HG03280 (cell line): ENCODE results near the gene AKAP9.
A peak's percentile ranks its signal among the peaks of the same experiment; 100 is the strongest.
"Not testable (repeated sequence)": the region's sequence is repeated elsewhere in the genome, so short reads cannot be mapped to it uniquely, and the experiment has no call there.

Experiments
- ATAC-seq: cut with Tn5 transposase; IDR thresholded peaks from one replicate; pipeline ENCODE4 v1.9.1; 2021; ENCODE audit warnings: mild to moderate bottlenecking, moderate library complexity; ENCODE audit not compliant: unreplicated experiment

Gene AKAP9

GRCh38 chr7:91945476-91945875, 4.8 kb downstream of the AKAP9 start:
- no peak for ATAC-seq

DNA sequence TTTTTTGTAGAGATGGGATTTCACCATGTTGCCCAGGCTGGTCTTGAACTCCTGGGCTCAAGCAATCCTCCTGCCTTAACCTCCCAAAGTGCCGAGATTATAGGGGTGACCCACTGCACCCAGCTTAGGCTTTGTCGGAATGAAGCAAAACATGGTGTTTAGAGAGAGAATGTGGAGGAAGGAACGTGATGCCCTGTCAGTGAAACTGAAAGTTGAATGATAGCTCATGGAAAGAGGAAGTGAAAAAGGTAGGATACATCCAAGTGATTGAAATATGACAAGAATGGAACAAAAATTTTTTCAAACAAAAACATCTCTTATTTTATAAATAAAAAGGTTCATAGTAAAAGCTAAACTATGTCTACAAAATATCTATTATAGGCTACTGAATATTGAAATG, 5.9 kb downstream of the AKAP9 start:
- no peak for ATAC-seq

DNA sequence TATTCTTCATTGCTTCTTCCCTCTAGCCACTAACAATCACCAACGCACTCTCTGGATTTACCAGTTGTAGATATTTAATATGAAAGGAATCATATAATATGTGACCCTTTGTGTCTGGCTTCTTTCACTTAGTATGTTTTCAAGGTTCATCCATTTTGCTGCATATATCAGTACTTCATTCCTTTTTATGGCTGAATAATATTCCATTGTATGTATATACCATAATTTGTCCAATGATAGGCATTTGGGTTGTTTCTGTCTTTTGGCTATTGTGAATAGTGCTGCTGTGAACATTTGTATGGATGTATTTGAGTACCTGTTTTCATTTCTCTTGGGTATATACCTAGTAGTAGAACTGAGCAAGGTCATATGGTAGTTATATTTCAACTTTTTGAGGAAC, 7.3 kb downstream of the AKAP9 start:
- no peak for ATAC-seq

GRCh38 chr7:91949221-91950009, 8.8 kb downstream of the AKAP9 start:
- ATAC-seq: no peak

- ATAC-seq: no peak
These were observed 13.0 kb downstream of the AKAP9 start for GRCh38 chr7:91953618-91954017.

DNA sequence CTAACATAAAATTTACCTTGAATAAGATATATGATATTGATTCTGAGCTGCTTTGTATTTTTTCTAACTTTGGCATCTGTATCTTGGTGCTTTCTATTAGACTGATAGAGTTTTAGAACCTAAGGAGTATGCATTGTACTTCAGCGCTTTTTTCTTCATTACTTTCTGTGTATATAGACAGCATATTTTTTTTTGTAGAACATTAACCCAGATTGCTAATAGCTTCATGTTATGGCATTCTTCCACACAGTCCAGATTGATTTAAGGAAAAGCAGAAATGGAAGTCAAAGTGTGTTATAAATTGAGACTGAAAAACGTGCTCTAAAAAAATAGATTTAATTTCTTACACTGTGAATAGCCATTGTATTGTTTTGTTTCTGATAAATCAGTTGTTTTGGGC, 15.8 kb downstream of the AKAP9 start:
- ATAC-seq: not testable (repeated sequence)

DNA sequence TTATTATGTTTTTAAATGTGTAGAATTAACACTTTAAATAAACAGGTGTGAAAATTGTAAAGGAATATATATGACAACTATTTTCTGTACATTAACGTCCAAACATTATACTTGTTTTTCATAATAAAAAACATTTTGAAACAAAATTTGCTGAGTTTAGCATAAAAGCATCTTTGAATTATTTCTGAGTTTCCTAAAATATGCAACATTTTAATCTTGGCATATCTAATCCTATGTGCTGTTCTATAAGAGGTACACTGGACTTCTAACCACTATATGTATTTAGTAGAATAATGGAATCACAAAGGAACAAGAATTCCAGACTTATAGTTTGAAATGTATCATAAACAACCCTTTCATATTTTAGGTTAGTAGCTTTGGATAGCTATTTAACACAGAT, 16.6 kb downstream of the AKAP9 start:
- ATAC-seq: no peak

DNA sequence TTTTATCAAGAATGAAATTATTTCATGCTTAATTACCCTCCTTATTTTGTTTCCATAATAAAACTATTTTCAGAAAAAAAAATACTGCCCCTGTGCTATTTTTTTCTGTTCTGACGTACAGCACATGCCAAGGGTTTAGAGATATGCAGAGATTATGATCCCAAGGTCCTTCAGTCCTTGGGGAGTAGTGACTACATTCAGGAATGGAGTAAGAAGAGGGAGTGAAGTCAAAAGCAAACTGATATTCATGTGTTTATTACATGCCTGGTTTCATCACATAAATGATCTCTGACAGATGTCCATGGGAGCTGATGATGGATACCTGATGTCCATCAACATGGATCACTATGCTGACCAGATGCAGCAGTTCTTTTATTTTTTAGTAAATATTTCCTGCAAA, 17.2 kb downstream of the AKAP9 start:
- no peak for ATAC-seq

DNA sequence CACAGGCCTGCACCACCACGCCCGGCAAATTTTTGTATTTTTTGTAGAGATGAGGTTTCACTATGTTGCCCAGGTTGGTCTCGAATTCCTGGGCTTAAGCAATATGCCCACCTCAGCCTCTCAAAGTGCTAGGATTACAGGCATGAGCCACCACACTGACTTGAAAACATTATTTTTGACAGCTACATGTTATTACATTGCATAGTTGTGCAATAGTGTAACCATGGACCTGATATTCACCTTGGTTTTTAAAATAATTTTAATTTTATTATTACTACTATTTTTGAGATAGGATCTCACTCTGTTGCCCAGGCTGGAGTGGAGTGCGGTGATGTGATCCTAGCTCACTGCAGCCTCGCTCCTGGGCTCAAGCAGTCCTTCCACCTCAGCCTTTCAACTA, 18.4 kb downstream of the AKAP9 start:
- ATAC-seq: no peak

GRCh38 chr7:91961816-91962215, 21.2 kb downstream of the AKAP9 start:
- ATAC-seq: no peak

- ATAC-seq: no peak
These were observed 21.8 kb downstream of the AKAP9 start for GRCh38 chr7:91962419-91962818.

- not testable (repeated sequence) for ATAC-seq
These were observed 26.9 kb downstream of the AKAP9 start for GRCh38 chr7:91967513-91967912.

DNA sequence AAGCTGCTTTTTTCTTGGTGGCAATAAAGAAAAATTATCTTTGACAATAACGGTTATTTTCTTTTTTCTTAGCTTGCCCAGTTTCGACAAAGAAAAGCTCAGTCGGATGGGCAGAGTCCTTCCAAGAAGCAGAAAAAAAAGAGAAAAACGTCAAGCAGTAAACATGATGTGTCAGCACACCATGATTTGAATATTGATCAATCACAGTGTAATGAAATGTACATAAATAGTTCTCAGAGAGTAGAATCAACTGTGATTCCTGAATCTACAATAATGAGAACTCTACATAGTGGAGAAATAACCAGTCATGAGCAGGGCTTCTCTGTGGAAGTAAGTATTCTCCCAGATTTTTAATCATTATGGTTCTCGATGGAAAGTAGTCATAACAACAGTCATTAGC, 33.0 kb downstream of the AKAP9 start:
- ATAC-seq: no peak

GRCh38 chr7:91974066-91974465, 33.4 kb downstream of the AKAP9 start:
- no peak for ATAC-seq

GRCh38 chr7:91976743-91977142, 36.1 kb downstream of the AKAP9 start:
- no peak for ATAC-seq

DNA sequence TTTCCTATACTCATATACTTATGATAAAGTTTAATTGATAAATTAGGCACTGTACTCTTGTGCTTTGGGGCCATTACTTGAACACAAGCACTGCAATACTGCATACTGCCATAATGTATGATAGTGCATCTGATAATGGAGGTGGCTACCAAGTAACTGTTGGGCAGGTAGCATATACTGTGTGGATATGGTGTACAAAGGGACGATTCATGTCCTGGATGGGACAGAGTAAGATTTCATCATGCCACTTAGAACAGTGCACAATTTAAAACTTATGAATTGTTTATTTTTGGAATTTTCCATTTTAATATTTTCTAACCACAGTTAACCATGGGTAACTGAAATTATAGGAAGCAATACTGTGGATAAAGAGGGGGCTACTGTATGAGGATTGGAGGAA, 38.9 kb downstream of the AKAP9 start:
- ATAC-seq: no peak

DNA sequence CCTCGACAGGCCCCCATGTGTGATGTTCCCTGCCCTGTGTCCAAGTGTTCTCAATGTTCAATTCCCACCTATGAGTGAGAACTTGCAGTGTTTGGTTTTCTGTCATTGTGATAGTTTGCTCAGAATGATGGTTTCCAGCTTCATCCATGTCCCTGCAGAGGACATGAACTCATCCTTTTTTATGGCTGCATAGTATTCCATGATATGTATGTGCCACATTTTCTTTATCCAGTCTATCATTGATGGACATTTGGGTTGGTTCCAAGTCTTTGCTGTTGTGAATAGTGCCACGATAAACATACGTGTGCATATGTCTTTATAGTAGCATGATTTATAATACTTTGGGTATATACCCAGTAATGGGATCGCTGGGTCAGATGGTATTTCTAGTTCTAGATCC, 41.7 kb downstream of the AKAP9 start:
- not testable (repeated sequence) for ATAC-seq

- no peak for ATAC-seq
These were observed 47.6 kb downstream of the AKAP9 start for GRCh38 chr7:91988213-91988612.

DNA sequence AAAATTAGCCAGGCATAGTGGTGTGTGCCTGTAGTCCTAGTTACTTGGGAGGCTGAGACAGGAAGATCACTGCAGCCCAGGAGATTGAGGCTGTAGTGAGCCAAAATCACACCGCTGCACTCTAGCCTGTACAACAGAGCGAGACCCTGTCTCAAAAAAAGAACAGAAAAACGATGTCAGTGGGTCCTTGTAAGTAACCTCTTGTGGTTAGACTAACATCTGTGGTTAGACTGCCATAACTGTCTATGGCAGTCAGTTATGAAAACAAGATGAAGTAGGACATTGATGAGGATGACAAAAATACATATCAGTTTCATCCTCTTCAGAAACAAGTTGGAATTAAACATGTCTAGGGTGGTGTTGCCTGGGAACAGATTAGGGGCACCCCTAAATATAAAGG, 53.3 kb downstream of the AKAP9 start:
- peak; percentile 42 for ATAC-seq

DNA sequence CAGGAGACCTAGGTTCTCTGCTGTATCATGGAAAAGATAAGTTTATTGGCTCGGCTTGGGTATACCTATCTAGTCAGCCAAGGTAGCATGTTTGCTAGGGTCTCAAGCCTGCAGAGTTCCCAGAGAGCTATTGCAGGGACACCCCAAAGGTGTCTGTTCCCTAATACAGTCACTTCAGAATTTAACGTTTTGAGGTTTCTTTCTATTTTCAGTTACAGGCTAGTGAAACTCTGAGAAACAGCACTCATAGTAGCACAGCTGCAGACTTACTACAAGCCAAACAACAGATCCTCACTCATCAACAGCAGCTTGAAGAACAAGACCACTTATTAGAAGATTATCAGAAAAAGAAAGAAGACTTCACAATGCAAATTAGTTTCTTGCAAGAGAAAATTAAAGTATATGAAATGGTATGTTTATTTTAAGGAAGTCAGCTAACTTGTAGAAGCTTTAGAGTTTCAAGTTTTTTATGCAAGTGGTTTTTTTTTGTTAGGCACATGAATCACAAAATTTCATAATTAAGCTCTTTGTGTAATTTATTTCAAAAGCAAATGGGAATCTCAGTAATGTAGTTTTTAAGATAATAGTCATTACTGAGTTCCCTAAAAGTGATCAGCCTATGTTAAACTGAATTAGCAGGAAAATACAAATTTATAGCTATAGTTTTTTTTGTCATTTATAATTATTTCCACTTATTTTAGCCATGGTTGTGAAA, 54.9 kb downstream of the AKAP9 start:
- ATAC-seq: peak; percentile 96

DNA sequence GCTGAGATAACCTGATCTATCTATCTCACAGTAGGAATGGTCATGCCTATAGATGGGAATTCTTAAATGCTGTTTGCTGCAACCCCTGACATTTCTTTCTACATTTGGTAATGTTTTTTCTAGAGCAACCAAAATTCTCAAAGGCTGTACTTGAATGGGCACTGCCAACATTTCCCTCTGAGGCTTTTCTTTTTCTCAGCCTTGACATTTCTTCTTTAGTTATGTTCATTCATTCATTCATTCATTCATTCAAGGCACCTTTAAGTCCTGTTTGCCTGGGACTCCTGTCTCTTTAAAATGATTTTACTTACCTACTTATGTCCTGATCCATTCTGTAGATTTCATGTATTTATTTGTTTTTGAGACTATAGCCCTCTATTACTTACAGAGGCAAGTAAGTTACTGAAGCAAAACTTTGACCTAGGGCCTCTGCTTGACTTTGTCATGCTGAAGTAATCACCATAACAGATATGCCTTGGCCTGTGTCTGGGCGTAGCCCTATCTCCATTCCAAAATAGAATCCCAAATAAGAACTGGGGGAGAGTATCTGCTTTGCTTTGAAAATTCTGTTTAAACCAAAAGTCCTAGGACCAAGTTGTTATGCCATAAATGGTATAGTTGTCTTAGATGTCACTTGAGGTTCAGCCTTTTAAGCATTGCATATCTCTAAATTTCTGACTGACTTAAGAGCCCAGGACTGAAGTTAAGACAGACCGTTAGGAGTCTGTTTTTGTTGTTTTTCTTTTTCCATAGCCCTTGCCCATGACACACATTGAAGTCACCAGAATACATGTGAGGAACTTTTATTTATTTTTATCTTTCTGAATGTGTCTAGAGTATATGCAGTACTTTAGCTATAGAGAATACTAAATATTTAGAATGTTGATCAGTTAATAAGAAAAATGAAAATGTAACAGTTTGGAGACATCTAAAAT, 59.2 kb downstream of the AKAP9 start:
- ATAC-seq: no peak
